Activated CD8-positive, alpha-beta T cell treated with anti-CD3 and anti-CD28 coated beads for 36 hours (primary cell): ENCODE results near the gene CATSPERB. TPM values are rescaled to one million over a fixed set of nuclear protein-coding genes. Genes with fewer than 3 reads are reported as not detected.

Experiments
- ATAC-seq: fragments of 200-7000 bp; cut with Tn5 transposase; one replicate; pipeline ENCODE4 v1.10.0; 2021; ENCODE audit warnings: mild to moderate bottlenecking, moderate library complexity
- CTCF ChIA-PET: fragments of 350-600 bp; sonication (Branson Sonifier 250); formaldehyde crosslinking; loops from one replicate; lab custom pipeline; 2021; ENCODE audit warnings: antibody characterized with exemption; lab: Charles Lee
- POLR2A ChIA-PET: fragments of 350-600 bp; sonication (Branson Sonifier 250); formaldehyde crosslinking; loops from one replicate; lab custom pipeline; 2021; ENCODE audit warnings: antibody characterized with exemption; lab: Charles Lee
- DNase-seq: peaks from one replicate; pipeline ENCODE4 v3.0.0-alpha.2; 2020
- H3K27ac Mint-ChIP-seq: one replicate; pipeline ENCODE4 v1.8.0; 2021; ENCODE audit warnings: mild to moderate bottlenecking, mixed read lengths
- H3K27me3 Mint-ChIP-seq: one replicate; pipeline ENCODE4 v1.8.0; 2021; ENCODE audit warnings: mixed read lengths
- H3K36me3 Mint-ChIP-seq: one replicate; pipeline ENCODE4 v1.8.0; 2021; ENCODE audit warnings: low read depth, mixed read lengths
- H3K4me1 Mint-ChIP-seq: one replicate; pipeline ENCODE4 v1.8.0; 2021; ENCODE audit warnings: low read depth, mixed read lengths
- H3K4me3 Mint-ChIP-seq: one replicate; pipeline ENCODE4 v1.8.0; 2021; ENCODE audit warnings: mild to moderate bottlenecking, moderate library complexity, mixed read lengths
- H3K9me3 Mint-ChIP-seq: one replicate; pipeline ENCODE4 v1.8.0; 2021; ENCODE audit warnings: mixed read lengths
- intact Hi-C: fragments of 100-400 bp; cut with micrococcal nuclease; formaldehyde crosslinking; loops from one replicate; pipeline ENCODE4 v1.10.0; 2022
- total RNA-seq, 2 experiments: library from RNA; stranded (reverse); gene quantifications; one replicate each; pipeline ENCODE4 v1.2.3, GENCODE V29; 2021
- TF ChIP-seq, protein P1 (sequence below): fragments of 200-600 bp; IDR thresholded peaks from one replicate; pipeline ENCODE4 v1.8.0; 2022; ENCODE audit warnings: antibody characterized with exemption, mild to moderate bottlenecking

Gene CATSPERB
- total RNA-seq, 2 experiments from 2014 or later: 0.27 to 0.60 TPM

DNA sequence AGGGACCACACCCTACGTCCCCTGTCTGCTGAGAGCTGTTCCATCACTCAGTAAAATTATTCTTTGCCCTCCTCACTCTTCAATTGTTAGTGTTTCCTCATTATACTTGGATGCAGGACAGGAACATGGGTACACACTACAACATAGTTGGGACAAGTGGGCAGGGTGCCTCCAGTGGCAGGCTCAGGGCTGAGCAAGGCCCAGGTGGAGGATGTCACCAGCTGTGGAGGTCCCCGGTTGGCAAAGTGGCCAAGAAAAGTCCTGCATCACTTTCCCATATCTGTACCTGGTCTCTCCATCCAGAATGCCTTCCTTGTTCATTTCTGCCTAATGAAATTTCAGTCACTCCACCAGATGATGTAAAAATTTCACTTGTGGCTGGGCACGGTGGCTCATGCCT, 149.1 kb downstream of the CATSPERB start:
- no peak for ATAC-seq
- H3K4me1 Mint-ChIP-seq: no peaks in the 10 kb centered on the region
- ChIA-PET POLR2A (interaction anchor here (1.3 kb wide), 1 partner anchor 62 kb away, joined by 3 read pairs; no protein-coding TSS in a partner anchor), CTCF (no interaction called here)
- no peak for DNase-seq
- intact Hi-C loops: no loop called here
- peaks cover 15% of the 10 kb centered on the region for H3K9me3 Mint-ChIP-seq
- no peak overlapping the region for H3K4me3 Mint-ChIP-seq
- no peak overlapping the region for H3K27ac Mint-ChIP-seq
- H3K36me3 Mint-ChIP-seq: peaks cover 12% of the 10 kb centered on the region
- no peaks in the 10 kb centered on the region for H3K27me3 Mint-ChIP-seq
- TF ChIP-seq, protein P1, sequence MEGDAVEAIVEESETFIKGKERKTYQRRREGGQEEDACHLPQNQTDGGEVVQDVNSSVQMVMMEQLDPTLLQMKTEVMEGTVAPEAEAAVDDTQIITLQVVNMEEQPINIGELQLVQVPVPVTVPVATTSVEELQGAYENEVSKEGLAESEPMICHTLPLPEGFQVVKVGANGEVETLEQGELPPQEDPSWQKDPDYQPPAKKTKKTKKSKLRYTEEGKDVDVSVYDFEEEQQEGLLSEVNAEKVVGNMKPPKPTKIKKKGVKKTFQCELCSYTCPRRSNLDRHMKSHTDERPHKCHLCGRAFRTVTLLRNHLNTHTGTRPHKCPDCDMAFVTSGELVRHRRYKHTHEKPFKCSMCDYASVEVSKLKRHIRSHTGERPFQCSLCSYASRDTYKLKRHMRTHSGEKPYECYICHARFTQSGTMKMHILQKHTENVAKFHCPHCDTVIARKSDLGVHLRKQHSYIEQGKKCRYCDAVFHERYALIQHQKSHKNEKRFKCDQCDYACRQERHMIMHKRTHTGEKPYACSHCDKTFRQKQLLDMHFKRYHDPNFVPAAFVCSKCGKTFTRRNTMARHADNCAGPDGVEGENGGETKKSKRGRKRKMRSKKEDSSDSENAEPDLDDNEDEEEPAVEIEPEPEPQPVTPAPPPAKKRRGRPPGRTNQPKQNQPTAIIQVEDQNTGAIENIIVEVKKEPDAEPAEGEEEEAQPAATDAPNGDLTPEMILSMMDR: no peak

DNA sequence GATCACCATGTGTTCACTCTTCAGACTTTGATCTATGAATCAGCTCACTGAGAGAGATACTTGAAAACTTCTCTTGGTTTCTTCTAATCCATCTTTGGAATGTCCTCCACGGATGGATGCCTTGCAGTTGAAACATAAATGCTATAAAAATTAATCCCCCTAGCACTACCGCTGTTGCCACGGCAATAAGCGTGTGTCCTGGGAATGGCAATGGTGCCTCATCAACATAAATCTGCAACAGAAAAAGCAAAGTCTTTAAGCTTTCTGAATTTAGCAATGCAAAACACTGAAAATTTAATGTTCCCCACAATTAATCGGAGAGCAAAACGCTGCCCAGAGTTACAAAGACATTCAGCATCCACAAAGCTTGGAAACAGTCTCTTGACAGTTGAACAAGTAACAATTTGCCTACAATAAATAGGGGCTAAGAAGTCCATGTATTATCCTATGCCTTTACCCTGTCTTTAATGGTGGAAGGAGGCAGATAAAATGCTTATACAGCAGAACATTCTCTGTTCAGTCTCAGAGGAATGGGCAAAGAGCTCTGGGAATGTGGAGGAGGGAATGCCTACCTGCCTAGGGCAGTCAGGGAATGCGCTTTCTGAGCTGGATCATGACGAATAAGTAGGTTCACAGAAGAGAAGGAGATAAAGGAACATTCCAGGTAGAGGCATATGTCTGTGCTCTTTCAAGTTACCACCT, 150.9 kb downstream of the CATSPERB start:
- peaks cover 3% of the 10 kb centered on the region for H3K27me3 Mint-ChIP-seq
- no peak for DNase-seq
- intact Hi-C loops: no loop called here
- H3K27ac Mint-ChIP-seq: no peak overlapping the region
- TF ChIP-seq, protein P1: no peak
- H3K4me1 Mint-ChIP-seq: peaks cover 3% of the 10 kb centered on the region
- no peak overlapping the region for H3K4me3 Mint-ChIP-seq
- H3K36me3 Mint-ChIP-seq: peaks cover 7% of the 10 kb centered on the region
- POLR2A ChIA-PET: interaction anchor here (0.6 kb wide), 2 partner anchors 242 to 500 kb away, joined by 3 read pairs; no protein-coding TSS in a partner anchor
- H3K9me3 Mint-ChIP-seq: peaks cover 8% of the 10 kb centered on the region
- CTCF ChIA-PET: no interaction called here
- ATAC-seq: no peak

DNA sequence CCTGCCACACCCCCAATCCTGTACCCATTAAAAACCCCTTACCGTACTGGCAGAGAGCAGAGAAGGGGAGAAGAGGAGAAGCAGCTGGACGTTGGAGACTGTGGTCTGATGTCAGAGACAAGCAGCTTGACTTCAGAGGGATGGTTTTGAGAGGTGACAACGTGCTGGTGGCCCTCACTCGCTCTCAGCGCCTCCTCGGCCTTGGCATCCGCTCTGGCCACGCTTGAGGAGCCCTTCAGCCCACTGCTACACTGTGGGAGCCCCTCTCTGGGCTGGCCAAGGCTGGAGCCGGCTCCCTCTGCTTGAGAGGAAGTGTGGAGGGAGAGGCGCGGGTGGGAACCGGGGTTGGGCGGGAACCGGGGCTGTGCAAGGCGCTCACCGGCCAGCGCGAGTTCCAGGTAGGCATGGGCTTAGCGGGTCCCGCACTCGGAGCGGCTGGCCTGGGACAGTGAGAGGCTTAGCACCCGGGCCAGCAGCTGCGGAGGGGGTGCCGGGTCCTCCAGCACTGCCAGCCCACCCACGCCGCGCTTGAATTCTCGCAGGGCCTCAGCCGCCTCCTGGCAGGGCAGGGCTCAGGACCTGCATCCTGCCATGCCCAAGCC, 154.2 kb downstream of the CATSPERB start:
- DNase-seq: no peak
- TF ChIP-seq, protein P1: no peak
- intact Hi-C loops: no loop called here
- ATAC-seq: no peak
- Mint-ChIP-seq H3K4me1 (peaks cover 21% of the 10 kb centered on the region), H3K9me3 (no peaks in the 10 kb centered on the region), H3K36me3 (no peaks in the 10 kb centered on the region), H3K27ac (no peak overlapping the region), H3K27me3 (peaks cover 13% of the 10 kb centered on the region), H3K4me3 (no peak overlapping the region)
- POLR2A ChIA-PET: no interaction called here
- CTCF ChIA-PET: no interaction called here

DNA sequence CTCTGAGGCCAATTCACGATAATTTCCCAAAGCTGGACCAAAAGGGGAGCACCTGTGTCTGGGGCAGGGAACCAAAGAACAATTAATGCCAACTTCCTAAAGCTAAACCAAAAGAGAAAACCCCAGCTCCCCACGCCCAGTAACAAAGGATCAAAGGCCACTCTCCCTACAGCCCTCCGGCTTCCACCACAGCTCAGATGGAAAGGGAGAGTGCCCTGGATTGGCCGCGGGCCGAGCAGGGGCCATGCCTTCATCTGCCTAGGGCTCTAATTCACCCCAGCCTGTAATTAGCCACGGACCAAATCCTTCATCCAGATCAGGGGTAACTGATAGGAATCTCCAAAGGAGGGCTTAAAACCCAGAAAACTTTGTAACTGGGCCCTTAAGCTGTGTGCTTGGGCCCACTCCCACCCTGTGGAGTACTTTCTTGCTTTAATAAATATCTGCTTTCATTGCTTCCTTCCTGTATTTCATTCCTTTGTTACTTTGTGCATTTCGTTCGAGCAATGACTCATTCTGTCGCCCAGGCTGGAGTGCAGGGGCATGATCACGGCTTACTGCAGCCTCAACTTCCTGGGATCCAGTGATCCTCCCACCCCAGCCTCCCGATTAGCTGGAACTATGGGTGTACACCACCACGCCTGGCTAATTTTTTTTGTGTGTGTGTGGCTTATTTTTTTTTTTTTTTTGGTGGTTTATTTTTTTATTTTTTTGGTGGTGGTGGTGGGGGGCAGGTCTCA, 156.2 kb downstream of the CATSPERB start:
- intact Hi-C loops: no loop called here
- no peak for ATAC-seq
- Mint-ChIP-seq H3K27me3 (peaks cover 15% of the 10 kb centered on the region), H3K9me3 (no peaks in the 10 kb centered on the region), H3K4me1 (peaks cover 21% of the 10 kb centered on the region), H3K4me3 (no peak overlapping the region), H3K27ac (no peak overlapping the region), H3K36me3 (no peaks in the 10 kb centered on the region)
- TF ChIP-seq, protein P1: no peak
- DNase-seq: no peak
- CTCF ChIA-PET: interaction anchor here (1.3 to 1.8 kb wide), 3 partner anchors 9 to 335 kb away, joined by 3 to 6 read pairs (median 5); no protein-coding TSS in a partner anchor
- POLR2A ChIA-PET: no interaction called here
